Caco-2 (cell line): ENCODE results near the gene CDKN1A. TPM values are rescaled to one million over a fixed set of nuclear protein-coding genes. Genes with fewer than 3 reads are reported as not detected.

Source experiments
- BruUV-seq: library from RNA; stranded (reverse); fragments of 400-500 nt; replicated peaks from 2 replicates; lab custom pipeline; 2021; lab: Mats Ljungman, UMichigan
- CTCF ChIA-PET: fragments of 300-600 bp; sonication (Branson Sonifier 250); formaldehyde crosslinking; loops from one replicate; lab custom pipeline; 2022; ENCODE audit warnings: antibody characterized with exemption; lab: Charles Lee
- POLR2A ChIA-PET: fragments of 300-600 bp; sonication (Branson Sonifier 250); formaldehyde crosslinking; loops from one replicate; lab custom pipeline; 2022; ENCODE audit warnings: antibody characterized with exemption; lab: Charles Lee
- DNase-seq, 2 experiments: peaks; one replicate each; pipeline versions ENCODE4 v3.0.0 to v3.0.0-alpha.2; 2020 to 2022
- H3K27me3 ChIP-seq: replicated peaks from 2 replicates; pipeline ENCODE4 v1.6.0; 2011; ENCODE audit warnings: low read length; ENCODE audit not compliant: control insufficient read depth, insufficient read depth
- H3K36me3 ChIP-seq: 2 replicates; pipeline ENCODE4 v1.5.1; 2011; ENCODE audit warnings: low read length; ENCODE audit not compliant: control insufficient read depth, insufficient read depth
- H3K4me1 ChIP-seq: fragments of 250-450 bp; sonication (Bioruptor Pico); 2 replicates; pipeline ENCODE4 v1.5.1; 2020; ENCODE audit warnings: mild to moderate bottlenecking
- H3K4me3 ChIP-seq: 2 replicates; pipeline ENCODE4 v1.5.1; 2011; ENCODE audit warnings: low read depth, mild to moderate bottlenecking, control low read depth, low read length
- H3K9me3 ChIP-seq: fragments of 250-450 bp; sonication (Bioruptor Pico); 2 replicates; pipeline ENCODE4 v1.5.1; 2020; ENCODE audit warnings: mild to moderate bottlenecking, moderate library complexity
- H3K27ac Mint-ChIP-seq: one replicate; pipeline ENCODE4 v1.8.0; 2022; ENCODE audit warnings: mixed read lengths; ENCODE audit not compliant: unreplicated experiment
- H3K27me3 Mint-ChIP-seq: one replicate; pipeline ENCODE4 v1.8.0; 2022; ENCODE audit warnings: mixed read lengths; ENCODE audit not compliant: insufficient read depth, unreplicated experiment
- H3K36me3 Mint-ChIP-seq: one replicate; pipeline ENCODE4 v1.8.0; 2022; ENCODE audit warnings: mild to moderate bottlenecking, mixed read lengths; ENCODE audit not compliant: insufficient read depth, unreplicated experiment
- H3K4me1 Mint-ChIP-seq: one replicate; pipeline ENCODE4 v1.8.0; 2022; ENCODE audit warnings: low read depth, mixed read lengths; ENCODE audit not compliant: unreplicated experiment
- H3K4me3 Mint-ChIP-seq: one replicate; pipeline ENCODE4 v1.8.0; 2022; ENCODE audit warnings: mild to moderate bottlenecking, moderate library complexity, mixed read lengths; ENCODE audit not compliant: unreplicated experiment
- H3K9me3 Mint-ChIP-seq: one replicate; pipeline ENCODE4 v1.8.0; 2022; ENCODE audit warnings: mixed read lengths; ENCODE audit not compliant: unreplicated experiment
- intact Hi-C: fragments of 100-400 bp; cut with micrococcal nuclease; formaldehyde crosslinking; loops from one replicate; pipeline ENCODE4 v1.10.0; 2022; ENCODE audit not compliant: unreplicated experiment
- total RNA-seq: library from RNA; stranded (reverse); gene quantifications from 2 replicates; pipeline ENCODE4 v1.2.3, GENCODE V29; 2022
- TF ChIP-seq, protein P1 (sequence below), 2 experiments: fragments of 200-600 bp in 1 of 2; IDR thresholded peaks; 1 replicate in 1 of 2; 2 replicates in 1 of 2; pipeline versions ENCODE4 v1.5.1 to v1.8.0; 2011 to 2022; ENCODE audit warnings: antibody characterized with exemption in 1 of 2, control low read depth in 1 of 2, inconsistent platforms in 1 of 2, low read depth in 1 of 2, low read length in 1 of 2, mild to moderate bottlenecking in 1 of 2, moderate library complexity in 1 of 2; ENCODE audit not compliant: insufficient read depth in 1 of 2, severe bottlenecking in 1 of 2, unreplicated experiment in 1 of 2

CDKN1A gene
- total RNA-seq, 1 experiment from 2014 or later = 3.0 TPM

DNA sequence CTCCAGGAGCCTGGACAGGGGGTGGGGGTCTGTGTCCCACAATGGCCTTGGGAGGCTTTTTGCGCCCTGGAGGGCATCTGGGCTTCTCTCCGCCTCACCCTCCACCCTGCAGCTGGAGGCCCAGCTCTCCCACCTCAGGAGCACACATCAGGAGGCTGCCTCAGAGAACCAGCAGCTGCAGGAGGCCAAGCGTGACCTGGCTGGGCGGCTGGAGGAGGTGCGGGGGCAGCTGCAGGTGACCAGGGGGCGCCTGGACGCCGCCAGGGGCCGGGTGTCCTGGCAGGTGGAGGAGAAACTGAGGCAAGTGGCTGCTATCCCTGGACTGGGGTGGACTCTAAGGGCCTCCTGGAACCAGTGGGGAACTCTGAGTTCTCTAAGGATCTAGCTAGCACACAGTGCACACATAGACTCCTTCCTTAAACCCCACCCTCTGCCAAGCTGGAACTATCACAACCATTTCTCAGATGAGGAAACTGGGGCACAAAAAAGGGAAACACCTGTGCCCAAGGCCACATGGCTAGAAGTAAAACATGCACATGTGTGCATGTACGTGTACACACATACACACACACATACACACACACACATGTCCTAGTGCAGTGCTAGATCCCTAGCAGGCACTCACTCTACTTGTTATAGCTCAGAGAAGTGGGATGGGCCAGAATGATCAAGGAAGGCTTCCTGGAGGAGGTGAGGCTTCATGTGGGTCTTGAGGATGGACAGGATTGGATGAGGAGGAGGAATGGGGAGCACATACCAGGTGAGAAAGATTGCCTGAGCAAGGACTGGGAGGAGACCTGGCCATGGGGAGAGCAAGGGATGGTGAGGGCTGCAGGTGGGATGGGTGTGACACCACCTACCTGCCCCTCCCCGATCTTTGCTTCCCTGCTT, 42.0 kb downstream of the CDKN1A start:
- no peaks in the 10 kb centered on the region for H3K27me3 Mint-ChIP-seq
- Histone ChIP-seq H3K36me3 (no peaks in the 10 kb centered on the region), H3K27me3 (no peaks in the 10 kb centered on the region), H3K9me3 (no peaks in the 10 kb centered on the region), H3K4me3 (no peak overlapping the region), H3K4me1 (no peaks in the 10 kb centered on the region)
- no peaks in the 10 kb centered on the region for H3K4me1 Mint-ChIP-seq
- intact Hi-C loops = no loop called here
- H3K36me3 Mint-ChIP-seq = no peaks in the 10 kb centered on the region
- CTCF ChIA-PET = interaction anchor here (0.6 to 0.9 kb wide), 3 partner anchors 27 to 106 kb away, joined by 4 to 6 read pairs (median 4); no protein-coding TSS in a partner anchor
- TF ChIP-seq, protein P1, sequence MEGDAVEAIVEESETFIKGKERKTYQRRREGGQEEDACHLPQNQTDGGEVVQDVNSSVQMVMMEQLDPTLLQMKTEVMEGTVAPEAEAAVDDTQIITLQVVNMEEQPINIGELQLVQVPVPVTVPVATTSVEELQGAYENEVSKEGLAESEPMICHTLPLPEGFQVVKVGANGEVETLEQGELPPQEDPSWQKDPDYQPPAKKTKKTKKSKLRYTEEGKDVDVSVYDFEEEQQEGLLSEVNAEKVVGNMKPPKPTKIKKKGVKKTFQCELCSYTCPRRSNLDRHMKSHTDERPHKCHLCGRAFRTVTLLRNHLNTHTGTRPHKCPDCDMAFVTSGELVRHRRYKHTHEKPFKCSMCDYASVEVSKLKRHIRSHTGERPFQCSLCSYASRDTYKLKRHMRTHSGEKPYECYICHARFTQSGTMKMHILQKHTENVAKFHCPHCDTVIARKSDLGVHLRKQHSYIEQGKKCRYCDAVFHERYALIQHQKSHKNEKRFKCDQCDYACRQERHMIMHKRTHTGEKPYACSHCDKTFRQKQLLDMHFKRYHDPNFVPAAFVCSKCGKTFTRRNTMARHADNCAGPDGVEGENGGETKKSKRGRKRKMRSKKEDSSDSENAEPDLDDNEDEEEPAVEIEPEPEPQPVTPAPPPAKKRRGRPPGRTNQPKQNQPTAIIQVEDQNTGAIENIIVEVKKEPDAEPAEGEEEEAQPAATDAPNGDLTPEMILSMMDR (IDR thresholded peaks at IDR 0.05; ENCODE audit: insufficient read depth in 1 of 2, low read depth in 1 of 2, low read length in 1 of 2, severe bottlenecking in 1 of 2, unreplicated experiment in 1 of 2) = no peak
- POLR2A ChIA-PET = interaction anchor here (0.6 kb wide), 1 partner anchor 60 kb away, joined by 8 read pairs; no protein-coding TSS in a partner anchor
- no peak for DNase-seq
- H3K4me3 Mint-ChIP-seq = no peak overlapping the region
- BruUV-seq = no TSS peak
- no peak overlapping the region for H3K27ac Mint-ChIP-seq
- no peaks in the 10 kb centered on the region for H3K9me3 Mint-ChIP-seq

DNA sequence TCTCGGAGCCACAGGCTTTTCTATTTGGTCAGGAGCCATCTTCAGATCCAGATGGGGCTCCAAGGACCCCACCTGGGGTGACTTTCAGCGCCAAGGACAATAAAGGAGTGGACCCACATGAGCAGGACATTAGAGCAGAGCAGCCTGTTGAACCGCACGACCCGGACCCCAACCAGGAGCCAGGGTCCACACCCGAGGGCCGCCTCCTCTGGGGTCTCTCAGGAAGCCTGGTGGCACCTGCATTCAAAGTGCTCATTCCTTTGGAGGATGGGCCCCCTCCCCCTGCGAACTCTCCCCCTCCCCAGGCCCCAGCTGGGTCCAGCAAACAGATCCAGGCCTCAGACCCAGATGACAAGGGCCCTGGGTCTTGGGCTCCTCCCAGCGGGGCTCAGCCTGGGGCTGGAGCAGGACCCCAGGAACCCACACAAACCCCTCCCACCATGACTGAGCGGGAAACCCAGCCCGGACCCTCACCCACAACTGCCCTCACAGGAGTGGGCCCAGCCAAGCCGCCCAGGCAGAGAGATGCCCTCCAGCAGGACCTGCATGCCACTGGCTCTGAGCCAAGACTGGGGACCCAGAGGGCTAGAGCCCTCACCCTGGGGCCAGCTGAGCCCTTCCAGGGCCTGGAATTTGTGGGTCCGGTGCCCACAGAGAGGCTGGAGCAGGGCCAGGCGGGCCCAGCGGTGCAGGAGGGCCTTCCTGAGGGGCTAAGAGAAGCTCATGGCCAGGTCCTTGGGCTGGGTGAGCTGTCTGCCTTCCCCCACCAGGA, 43.0 kb downstream of the CDKN1A start:
- no peak for DNase-seq
- no peak overlapping the region for H3K4me3 Mint-ChIP-seq
- Histone ChIP-seq H3K36me3 (no peaks in the 10 kb centered on the region), H3K4me1 (no peaks in the 10 kb centered on the region), H3K27me3 (no peaks in the 10 kb centered on the region), H3K4me3 (no peak overlapping the region), H3K9me3 (no peaks in the 10 kb centered on the region)
- H3K4me1 Mint-ChIP-seq = no peaks in the 10 kb centered on the region
- intact Hi-C loops = no loop called here
- POLR2A ChIA-PET = interaction anchor here (0.7 kb wide), 1 partner anchor 28 kb away, joined by 5 read pairs; no protein-coding TSS in a partner anchor
- H3K36me3 Mint-ChIP-seq = no peaks in the 10 kb centered on the region
- CTCF ChIA-PET = interaction anchor here (0.6 kb wide), 1 partner anchor 92 kb away, joined by 5 read pairs; no protein-coding TSS in a partner anchor
- TF ChIP-seq, protein P1 (IDR thresholded peaks at IDR 0.05; ENCODE audit: insufficient read depth in 1 of 2, low read depth in 1 of 2, low read length in 1 of 2, severe bottlenecking in 1 of 2, unreplicated experiment in 1 of 2) = no peak
- H3K9me3 Mint-ChIP-seq = no peaks in the 10 kb centered on the region
- no peaks in the 10 kb centered on the region for H3K27me3 Mint-ChIP-seq
- no peak overlapping the region for H3K27ac Mint-ChIP-seq
- no TSS peak for BruUV-seq

DNA sequence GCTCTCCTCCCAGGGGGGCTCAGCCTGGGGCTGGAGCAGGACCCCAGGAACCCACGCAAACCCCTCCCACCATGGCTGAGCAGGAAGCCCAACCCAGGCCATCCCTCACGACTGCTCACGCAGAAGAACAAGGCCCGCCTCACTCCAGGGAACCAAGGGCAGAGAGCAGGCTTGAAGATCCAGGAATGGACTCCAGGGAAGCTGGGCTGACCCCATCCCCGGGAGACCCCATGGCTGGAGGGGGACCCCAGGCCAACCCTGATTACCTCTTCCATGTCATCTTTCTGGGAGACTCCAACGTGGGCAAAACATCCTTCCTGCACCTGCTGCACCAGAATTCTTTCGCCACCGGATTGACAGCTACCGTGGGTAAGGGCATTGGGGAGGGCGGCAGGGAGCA, 43.9 kb downstream of the CDKN1A start:
- Mint-ChIP-seq H3K27me3 (no peaks in the 10 kb centered on the region), H3K27ac (no peak overlapping the region), H3K4me1 (no peaks in the 10 kb centered on the region), H3K4me3 (no peak overlapping the region), H3K36me3 (no peaks in the 10 kb centered on the region), H3K9me3 (no peaks in the 10 kb centered on the region)
- TF ChIP-seq, protein P1 (IDR thresholded peaks at IDR 0.05; ENCODE audit: insufficient read depth in 1 of 2, low read depth in 1 of 2, low read length in 1 of 2, severe bottlenecking in 1 of 2, unreplicated experiment in 1 of 2) = no peak
- Histone ChIP-seq H3K4me1 (no peaks in the 10 kb centered on the region), H3K36me3 (no peaks in the 10 kb centered on the region), H3K4me3 (no peak overlapping the region), H3K27me3 (no peaks in the 10 kb centered on the region), H3K9me3 (no peaks in the 10 kb centered on the region)
- intact Hi-C loops = no loop called here
- POLR2A ChIA-PET = no interaction called here
- CTCF ChIA-PET = interaction anchor here (0.9 kb wide), 1 partner anchor 71 kb away, joined by 3 read pairs; no protein-coding TSS in a partner anchor
- BruUV-seq = no TSS peak
- DNase-seq = no peak
